ENCODE results near the gene ILDR1. TPM values are rescaled to one million over a fixed set of nuclear protein-coding genes. Genes with fewer than 3 reads are reported as not detected.

The ILDR1 gene
- total RNA-seq, 1 donor from 2014 or later: 0.07 TPM

DNA sequence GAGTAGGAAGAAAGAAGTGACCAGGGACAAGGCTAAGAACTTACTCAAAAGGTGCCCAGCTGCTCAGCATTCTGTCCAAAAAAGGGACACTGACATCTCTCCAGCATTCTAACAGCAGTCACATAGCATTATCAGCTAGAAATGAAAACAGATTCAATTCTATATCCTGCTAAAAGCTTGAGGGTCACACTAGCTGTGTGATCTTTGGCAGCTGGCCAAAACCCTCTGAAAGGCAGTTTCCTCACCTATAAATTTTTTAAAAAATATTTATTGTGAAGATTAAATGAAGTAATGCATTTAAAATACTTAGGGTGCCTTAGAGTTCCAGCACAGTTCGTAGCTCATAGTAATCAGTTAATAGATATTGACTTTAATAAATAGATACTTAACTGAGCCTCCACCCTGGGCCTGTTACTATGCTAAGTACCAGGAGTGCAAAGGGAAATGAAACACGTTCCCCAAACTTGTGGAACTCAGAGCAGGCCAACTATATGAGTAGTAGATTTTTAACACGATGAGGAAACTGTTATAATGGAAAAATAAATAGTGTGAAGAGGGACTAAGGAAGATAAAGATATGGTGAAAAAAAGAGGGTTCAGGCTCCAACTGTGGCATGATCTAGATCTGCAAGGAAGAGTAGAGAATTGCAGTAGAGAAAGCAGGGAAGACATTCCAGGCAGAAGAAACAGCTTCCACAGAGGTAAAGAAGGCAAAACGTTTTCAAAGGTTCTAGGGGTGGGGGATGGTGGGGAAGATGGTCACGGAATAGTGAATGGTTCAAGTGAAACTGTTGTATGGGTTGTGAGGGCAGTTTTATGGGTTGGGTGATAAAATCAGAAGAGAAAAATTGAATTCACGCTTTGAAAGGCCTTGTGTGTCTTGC is 44.5 kb upstream of the ILDR1 start:
- Mint-ChIP-seq H3K36me3 (no peaks in the 10 kb centered on the region), H3K4me3 (no peak overlapping the region), H3K27me3 (ENCODE audit: insufficient read depth, low read depth) (peaks cover 3% of the 10 kb centered on the region), H3K9me3 (no peaks in the 10 kb centered on the region), H3K27ac (no peak overlapping the region), H3K4me1 (no peaks in the 10 kb centered on the region)
- no peak overlapping the region for H3K4me3 ChIP-seq
- H3K79me2 ChIP-seq (ENCODE audit: low read depth): no peaks in the 10 kb centered on the region
- H3K4me1 ChIP-seq: no peaks in the 10 kb centered on the region
- H3K9ac ChIP-seq: no peak overlapping the region
- H4K20me1 ChIP-seq (ENCODE audit: low read depth): no peaks in the 10 kb centered on the region
- H3K27ac ChIP-seq: no peak overlapping the region
- H2AFZ ChIP-seq (replicated peaks): peak overlapping the region; percentile 63
- no peaks in the 10 kb centered on the region for H3K27me3 ChIP-seq
- TF ChIP-seq CTCF (IDR thresholded peaks at IDR 0.05) (no peak), EZH2phosphoT487 (IDR thresholded peaks at IDR 0.05) (no peak)
- H3K36me3 ChIP-seq: no peaks in the 10 kb centered on the region
- no peak overlapping the region for H3K4me2 ChIP-seq
- no peaks in the 10 kb centered on the region for H3F3A ChIP-seq (ENCODE audit: low read depth)
- H3K9me3 ChIP-seq (ENCODE audit: low read depth): no peaks in the 10 kb centered on the region
- DNase-seq (ENCODE audit: low spot score): no peak

DNA sequence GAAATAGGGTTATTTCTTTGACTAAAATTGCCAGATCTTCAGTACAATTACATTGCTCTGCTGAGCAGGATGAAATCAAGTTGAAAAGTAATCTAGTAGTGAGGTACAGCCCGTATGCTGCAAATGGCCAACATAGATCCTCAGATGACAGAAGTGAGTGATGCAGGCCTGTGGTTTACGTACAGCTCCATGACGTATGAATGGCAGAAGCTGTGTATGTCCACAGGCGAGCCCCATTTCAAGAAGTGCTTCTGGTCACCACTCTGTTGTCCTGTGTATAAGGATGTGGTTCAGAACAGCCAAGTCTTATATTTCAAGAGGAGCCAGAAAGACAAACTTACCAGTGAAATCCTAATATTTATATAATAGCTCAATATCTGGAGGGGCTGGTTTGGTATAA is 42.3 kb upstream of the ILDR1 start:
- no peaks in the 10 kb centered on the region for H3K36me3 ChIP-seq
- H3K27me3 ChIP-seq: no peaks in the 10 kb centered on the region
- Mint-ChIP-seq H3K36me3 (no peaks in the 10 kb centered on the region), H3K4me1 (no peaks in the 10 kb centered on the region), H3K27me3 (ENCODE audit: insufficient read depth, low read depth) (peaks cover 6% of the 10 kb centered on the region), H3K9me3 (no peaks in the 10 kb centered on the region), H3K27ac (no peak overlapping the region), H3K4me3 (no peak overlapping the region)
- DNase-seq (ENCODE audit: low spot score): no peak
- no peaks in the 10 kb centered on the region for H3F3A ChIP-seq (ENCODE audit: low read depth)
- no peaks in the 10 kb centered on the region for H3K79me2 ChIP-seq (ENCODE audit: low read depth)
- H3K4me2 ChIP-seq: no peak overlapping the region
- H3K4me1 ChIP-seq: no peaks in the 10 kb centered on the region
- no peaks in the 10 kb centered on the region for H4K20me1 ChIP-seq (ENCODE audit: low read depth)
- no peaks in the 10 kb centered on the region for H3K9me3 ChIP-seq (ENCODE audit: low read depth)
- H3K27ac ChIP-seq: no peak overlapping the region
- H2AFZ ChIP-seq (replicated peaks): no peak overlapping the region
- no peak overlapping the region for H3K9ac ChIP-seq
- TF ChIP-seq EZH2phosphoT487 (IDR thresholded peaks at IDR 0.05) (no peak), EZH2 (IDR thresholded peaks at IDR 0.05) (no peak), CTCF (IDR thresholded peaks at IDR 0.05) (no peak)
- no peak overlapping the region for H3K4me3 ChIP-seq

- H2AFZ ChIP-seq (replicated peaks): no peak overlapping the region
- H3K9me3 Mint-ChIP-seq: no peaks in the 10 kb centered on the region
- peaks cover 6% of the 10 kb centered on the region for H3K27me3 Mint-ChIP-seq (ENCODE audit: insufficient read depth, low read depth)
- H3K27ac ChIP-seq: no peak overlapping the region
- no peaks in the 10 kb centered on the region for H3K36me3 Mint-ChIP-seq
- H3K9me3 ChIP-seq (ENCODE audit: low read depth): no peaks in the 10 kb centered on the region
- H3K4me3 ChIP-seq: no peak overlapping the region
- H3K27me3 ChIP-seq: no peaks in the 10 kb centered on the region
- no peaks in the 10 kb centered on the region for H3F3A ChIP-seq (ENCODE audit: low read depth)
- no peak overlapping the region for H3K4me3 Mint-ChIP-seq
- no peak overlapping the region for H3K9ac ChIP-seq
- H3K27ac Mint-ChIP-seq: peak overlapping the region; percentile 4
- H3K4me1 ChIP-seq: no peaks in the 10 kb centered on the region
- no peaks in the 10 kb centered on the region for H4K20me1 ChIP-seq (ENCODE audit: low read depth)
- no peaks in the 10 kb centered on the region for H3K36me3 ChIP-seq
- DNase-seq (ENCODE audit: low spot score): no peak
- TF ChIP-seq EZH2 (IDR thresholded peaks at IDR 0.05) (no peak), EZH2phosphoT487 (IDR thresholded peaks at IDR 0.05) (no peak), CTCF (IDR thresholded peaks at IDR 0.05) (no peak)
- no peak overlapping the region for H3K4me2 ChIP-seq
- H3K4me1 Mint-ChIP-seq: no peaks in the 10 kb centered on the region
- H3K79me2 ChIP-seq (ENCODE audit: low read depth): no peaks in the 10 kb centered on the region
These were observed 41.9 kb upstream of the ILDR1 start for GRCh38 chr3:122063908-122064307.
